K562 (cell line): ENCODE data around the gene MAPK8IP2. TPM values are rescaled to one million over a fixed set of nuclear protein-coding genes. Genes with fewer than 3 reads are reported as not detected.

Source experiments
- ARID2 ChIP-seq: fragments of 450-650 bp; IDR thresholded peaks from 2 replicates; pipeline ENCODE4 v1.6.1; 2017; ENCODE audit warnings: antibody characterized with exemption, mild to moderate bottlenecking
- KDM5B ChIP-seq: fragments of 200-600 bp; sonication (generic); IDR thresholded peaks from 2 replicates; pipeline ENCODE4 v1.6.1; 2012; ENCODE audit warnings: low read depth, mild to moderate bottlenecking, moderate library complexity, low read length, control low read depth, inconsistent platforms; ENCODE audit not compliant: insufficient replicate concordance
- MTF1 ChIP-seq: fragments of 250-450 bp; sonication (Bioruptor Pico); IDR thresholded peaks from 2 replicates; pipeline ENCODE4 v1.9.0; 2021; ENCODE audit warnings: moderate library complexity, mild to moderate bottlenecking, inconsistent platforms, borderline replicate concordance
- NR2C1 ChIP-seq, 2 experiments: fragments of 450-650 bp; IDR thresholded peaks; 2 replicates each; pipeline ENCODE4 v1.6.1; 2017; ENCODE audit warnings: mild to moderate bottlenecking in 2 of 2, antibody characterized with exemption in 1 of 2, inconsistent platforms in 1 of 2, missing compliant biosample characterization in 1 of 2, missing genetic modification characterization in 1 of 2
- SIX5 ChIP-seq, 2 experiments: IDR thresholded peaks; 2 replicates each; pipeline ENCODE4 v1.6.1; 2011; ENCODE audit warnings: low read length in 2 of 2, borderline replicate concordance in 1 of 2, low read depth in 1 of 2, mild to moderate bottlenecking in 1 of 2, moderate library complexity in 1 of 2; ENCODE audit not compliant: insufficient read depth in 1 of 2
- TRIM24 ChIP-seq, 2 experiments: fragments of 450-650 bp; IDR thresholded peaks; 2 replicates each; pipeline ENCODE4 v1.6.1; 2016
- ZNF444 ChIP-seq: fragments of 250-450 bp; sonication (Bioruptor Pico); IDR thresholded peaks from 2 replicates; pipeline ENCODE4 v1.4.0; 2020; ENCODE audit warnings: mild to moderate bottlenecking, moderate library complexity
- polyA plus RNA-seq, 8 experiments: library from polyadenylated mRNA; depleted of rRNA in 4 of 8; stranded (reverse) in 5 of 8; unstranded in 3 of 8; fragments of >200 nt; fragmentation: Nextera tagmentation in 2 of 8; fragmentation: Illumina TruSeq in 1 of 8; extraction: Ambion mirVana in 2 of 8; extraction: Trizol in 1 of 8; gene quantifications; 2 replicates each; pipeline versions ENCODE4 v1.2.1 to v1.2.3, GENCODE V29; 2011 to 2014; ENCODE audit warnings: inconsistent platforms in 1 of 8, missing spikeins in 1 of 8
- total RNA-seq, 7 experiments: library from RNA; depleted of rRNA in 6 of 7; stranded (reverse); fragments of >200 nt in 6 of 7; fragmentation: Illumina TruSeq in 2 of 7; extraction: Trizol in 2 of 7; gene quantifications; 2 replicates each; pipeline versions ENCODE4 v1.2.1 to v1.2.3, GENCODE V29; 2011 to 2021; ENCODE audit warnings: low replicate concordance in 1 of 7
- TF ChIP-seq, protein P1 (sequence below): fragments of 450-650 bp; IDR thresholded peaks from 2 replicates; pipeline ENCODE4 v1.7.0; 2016; ENCODE audit warnings: borderline replicate concordance
- TF ChIP-seq, protein P2 (sequence below): fragments of 450-650 bp; formaldehyde crosslinking; IDR thresholded peaks from 2 replicates; pipeline ENCODE4 v1.4.0; 2022; ENCODE audit warnings: mild to moderate bottlenecking, moderate library complexity
- TF ChIP-seq, protein P3 (sequence below): fragments of 250-450 bp; sonication (Bioruptor Pico); IDR thresholded peaks from 2 replicates; pipeline ENCODE4 v1.6.1; 2021; ENCODE audit warnings: mild to moderate bottlenecking
- TF ChIP-seq, protein P4 (sequence below), 2 experiments: fragments of 450-650 bp; IDR thresholded peaks; 2 replicates each; pipeline ENCODE4 v1.6.1; 2018; ENCODE audit warnings: mild to moderate bottlenecking in 2 of 2, low read depth in 1 of 2; ENCODE audit not compliant: partially characterized antibody in 2 of 2
- TF ChIP-seq, protein P5 (sequence below): sonication (generic); formaldehyde crosslinking; IDR thresholded peaks from 2 replicates; pipeline ENCODE4 v1.8.0; 2023; ENCODE audit warnings: mild to moderate bottlenecking, missing genetic modification reagents
- TF ChIP-seq, protein P6 (sequence below): fragments of 450-650 bp; formaldehyde crosslinking; conservative IDR thresholded peaks from 2 replicates; pipeline ENCODE4 v1.4.0; 2022; ENCODE audit warnings: mild to moderate bottlenecking, missing genetic modification characterization
- TF ChIP-seq, protein P7 (sequence below): sonication (generic); formaldehyde crosslinking; IDR thresholded peaks from 2 replicates; pipeline ENCODE4 v1.8.0; 2022; ENCODE audit warnings: mild to moderate bottlenecking, missing genetic modification reagents

Gene MAPK8IP2
- total and polyA plus RNA-seq, 9 of the 15 experiments (the other 6 are each of a cell fraction or from before 2014, with no cell fraction given) = 0.01 to 0.47 (median 0.07) TPM; not detected in 2

DNA sequence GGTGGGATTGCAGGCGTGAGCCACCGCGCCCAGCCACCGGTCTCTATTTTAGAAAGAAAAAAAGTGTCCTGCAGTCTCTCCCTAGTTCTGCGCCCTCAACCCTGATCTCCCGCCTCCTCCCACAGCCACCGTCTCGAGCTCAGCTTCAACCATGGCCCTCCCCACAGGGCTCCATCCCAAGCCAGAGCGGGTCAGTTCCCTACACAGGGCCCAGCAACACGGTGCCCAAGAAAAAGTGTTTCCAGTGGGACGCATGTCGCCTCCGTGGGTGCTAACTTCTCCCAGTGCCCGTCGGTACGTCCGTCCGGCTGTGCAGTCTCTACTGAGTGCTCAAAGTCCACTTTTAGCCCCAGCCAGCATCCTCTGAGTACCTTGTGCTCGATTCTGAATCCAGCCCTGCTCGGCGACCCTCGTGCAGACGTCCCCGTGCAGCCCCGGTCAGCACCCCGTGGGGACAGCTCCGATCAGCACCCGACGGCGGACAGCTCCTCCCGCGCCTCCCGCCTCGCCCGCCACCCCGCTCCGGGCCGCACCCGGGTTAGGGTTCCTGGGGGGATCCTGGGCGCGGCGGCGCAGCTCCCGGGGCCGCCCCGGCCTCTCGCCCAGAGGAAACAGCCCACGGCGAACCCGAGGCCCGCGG, 657 bp upstream of the MAPK8IP2 start (continued):
- TF ChIP-seq, protein P1, sequence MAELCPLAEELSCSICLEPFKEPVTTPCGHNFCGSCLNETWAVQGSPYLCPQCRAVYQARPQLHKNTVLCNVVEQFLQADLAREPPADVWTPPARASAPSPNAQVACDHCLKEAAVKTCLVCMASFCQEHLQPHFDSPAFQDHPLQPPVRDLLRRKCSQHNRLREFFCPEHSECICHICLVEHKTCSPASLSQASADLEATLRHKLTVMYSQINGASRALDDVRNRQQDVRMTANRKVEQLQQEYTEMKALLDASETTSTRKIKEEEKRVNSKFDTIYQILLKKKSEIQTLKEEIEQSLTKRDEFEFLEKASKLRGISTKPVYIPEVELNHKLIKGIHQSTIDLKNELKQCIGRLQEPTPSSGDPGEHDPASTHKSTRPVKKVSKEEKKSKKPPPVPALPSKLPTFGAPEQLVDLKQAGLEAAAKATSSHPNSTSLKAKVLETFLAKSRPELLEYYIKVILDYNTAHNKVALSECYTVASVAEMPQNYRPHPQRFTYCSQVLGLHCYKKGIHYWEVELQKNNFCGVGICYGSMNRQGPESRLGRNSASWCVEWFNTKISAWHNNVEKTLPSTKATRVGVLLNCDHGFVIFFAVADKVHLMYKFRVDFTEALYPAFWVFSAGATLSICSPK = no peak
- TF ChIP-seq, protein P2, sequence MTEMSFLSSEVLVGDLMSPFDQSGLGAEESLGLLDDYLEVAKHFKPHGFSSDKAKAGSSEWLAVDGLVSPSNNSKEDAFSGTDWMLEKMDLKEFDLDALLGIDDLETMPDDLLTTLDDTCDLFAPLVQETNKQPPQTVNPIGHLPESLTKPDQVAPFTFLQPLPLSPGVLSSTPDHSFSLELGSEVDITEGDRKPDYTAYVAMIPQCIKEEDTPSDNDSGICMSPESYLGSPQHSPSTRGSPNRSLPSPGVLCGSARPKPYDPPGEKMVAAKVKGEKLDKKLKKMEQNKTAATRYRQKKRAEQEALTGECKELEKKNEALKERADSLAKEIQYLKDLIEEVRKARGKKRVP (CRISPR knock-in tag) = no peak
- TF ChIP-seq, protein P3, sequence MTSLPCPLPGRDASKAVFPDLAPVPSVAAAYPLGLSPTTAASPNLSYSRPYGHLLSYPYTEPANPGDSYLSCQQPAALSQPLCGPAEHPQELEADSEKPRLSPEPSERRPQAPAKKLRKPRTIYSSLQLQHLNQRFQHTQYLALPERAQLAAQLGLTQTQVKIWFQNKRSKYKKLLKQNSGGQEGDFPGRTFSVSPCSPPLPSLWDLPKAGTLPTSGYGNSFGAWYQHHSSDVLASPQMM (CRISPR knock-in tag) = no peak
- TF ChIP-seq TRIM24 (IDR thresholded peaks at IDR 0.05) (no peak), SIX5 (IDR thresholded peaks at IDR 0.05; ENCODE audit: borderline replicate concordance in 1 of 2, insufficient read depth in 1 of 2, low read depth in 1 of 2, low read length in 2 of 2) (no peak), ARID2 (no peak), ZNF444 (no peak), NR2C1 (IDR thresholded peaks at IDR 0.05) (no peak), NR2C1 (tag; IDR thresholded peaks at IDR 0.05) (no peak), KDM5B (no peak), MTF1 (CRISPR knock-in tag) (no peak)
- TF ChIP-seq, protein P4, sequence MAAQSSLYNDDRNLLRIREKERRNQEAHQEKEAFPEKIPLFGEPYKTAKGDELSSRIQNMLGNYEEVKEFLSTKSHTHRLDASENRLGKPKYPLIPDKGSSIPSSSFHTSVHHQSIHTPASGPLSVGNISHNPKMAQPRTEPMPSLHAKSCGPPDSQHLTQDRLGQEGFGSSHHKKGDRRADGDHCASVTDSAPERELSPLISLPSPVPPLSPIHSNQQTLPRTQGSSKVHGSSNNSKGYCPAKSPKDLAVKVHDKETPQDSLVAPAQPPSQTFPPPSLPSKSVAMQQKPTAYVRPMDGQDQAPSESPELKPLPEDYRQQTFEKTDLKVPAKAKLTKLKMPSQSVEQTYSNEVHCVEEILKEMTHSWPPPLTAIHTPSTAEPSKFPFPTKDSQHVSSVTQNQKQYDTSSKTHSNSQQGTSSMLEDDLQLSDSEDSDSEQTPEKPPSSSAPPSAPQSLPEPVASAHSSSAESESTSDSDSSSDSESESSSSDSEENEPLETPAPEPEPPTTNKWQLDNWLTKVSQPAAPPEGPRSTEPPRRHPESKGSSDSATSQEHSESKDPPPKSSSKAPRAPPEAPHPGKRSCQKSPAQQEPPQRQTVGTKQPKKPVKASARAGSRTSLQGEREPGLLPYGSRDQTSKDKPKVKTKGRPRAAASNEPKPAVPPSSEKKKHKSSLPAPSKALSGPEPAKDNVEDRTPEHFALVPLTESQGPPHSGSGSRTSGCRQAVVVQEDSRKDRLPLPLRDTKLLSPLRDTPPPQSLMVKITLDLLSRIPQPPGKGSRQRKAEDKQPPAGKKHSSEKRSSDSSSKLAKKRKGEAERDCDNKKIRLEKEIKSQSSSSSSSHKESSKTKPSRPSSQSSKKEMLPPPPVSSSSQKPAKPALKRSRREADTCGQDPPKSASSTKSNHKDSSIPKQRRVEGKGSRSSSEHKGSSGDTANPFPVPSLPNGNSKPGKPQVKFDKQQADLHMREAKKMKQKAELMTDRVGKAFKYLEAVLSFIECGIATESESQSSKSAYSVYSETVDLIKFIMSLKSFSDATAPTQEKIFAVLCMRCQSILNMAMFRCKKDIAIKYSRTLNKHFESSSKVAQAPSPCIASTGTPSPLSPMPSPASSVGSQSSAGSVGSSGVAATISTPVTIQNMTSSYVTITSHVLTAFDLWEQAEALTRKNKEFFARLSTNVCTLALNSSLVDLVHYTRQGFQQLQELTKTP (IDR thresholded peaks at IDR 0.05; ENCODE audit: low read depth in 1 of 2, partially characterized antibody in 2 of 2) = peak in 1 of 2 experiments; percentile 94
- TF ChIP-seq, protein P5, sequence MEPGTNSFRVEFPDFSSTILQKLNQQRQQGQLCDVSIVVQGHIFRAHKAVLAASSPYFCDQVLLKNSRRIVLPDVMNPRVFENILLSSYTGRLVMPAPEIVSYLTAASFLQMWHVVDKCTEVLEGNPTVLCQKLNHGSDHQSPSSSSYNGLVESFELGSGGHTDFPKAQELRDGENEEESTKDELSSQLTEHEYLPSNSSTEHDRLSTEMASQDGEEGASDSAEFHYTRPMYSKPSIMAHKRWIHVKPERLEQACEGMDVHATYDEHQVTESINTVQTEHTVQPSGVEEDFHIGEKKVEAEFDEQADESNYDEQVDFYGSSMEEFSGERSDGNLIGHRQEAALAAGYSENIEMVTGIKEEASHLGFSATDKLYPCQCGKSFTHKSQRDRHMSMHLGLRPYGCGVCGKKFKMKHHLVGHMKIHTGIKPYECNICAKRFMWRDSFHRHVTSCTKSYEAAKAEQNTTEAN = peak; percentile 89
- TF ChIP-seq, protein P6, sequence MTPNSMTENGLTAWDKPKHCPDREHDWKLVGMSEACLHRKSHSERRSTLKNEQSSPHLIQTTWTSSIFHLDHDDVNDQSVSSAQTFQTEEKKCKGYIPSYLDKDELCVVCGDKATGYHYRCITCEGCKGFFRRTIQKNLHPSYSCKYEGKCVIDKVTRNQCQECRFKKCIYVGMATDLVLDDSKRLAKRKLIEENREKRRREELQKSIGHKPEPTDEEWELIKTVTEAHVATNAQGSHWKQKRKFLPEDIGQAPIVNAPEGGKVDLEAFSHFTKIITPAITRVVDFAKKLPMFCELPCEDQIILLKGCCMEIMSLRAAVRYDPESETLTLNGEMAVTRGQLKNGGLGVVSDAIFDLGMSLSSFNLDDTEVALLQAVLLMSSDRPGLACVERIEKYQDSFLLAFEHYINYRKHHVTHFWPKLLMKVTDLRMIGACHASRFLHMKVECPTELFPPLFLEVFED (CRISPR knock-in tag) = no peak
- TF ChIP-seq, protein P7, sequence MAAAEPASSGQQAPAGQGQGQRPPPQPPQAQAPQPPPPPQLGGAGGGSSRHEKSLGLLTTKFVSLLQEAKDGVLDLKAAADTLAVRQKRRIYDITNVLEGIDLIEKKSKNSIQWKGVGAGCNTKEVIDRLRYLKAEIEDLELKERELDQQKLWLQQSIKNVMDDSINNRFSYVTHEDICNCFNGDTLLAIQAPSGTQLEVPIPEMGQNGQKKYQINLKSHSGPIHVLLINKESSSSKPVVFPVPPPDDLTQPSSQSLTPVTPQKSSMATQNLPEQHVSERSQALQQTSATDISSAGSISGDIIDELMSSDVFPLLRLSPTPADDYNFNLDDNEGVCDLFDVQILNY = peak; percentile 96
